ENCODE results near the gene HBG1. TPM values are rescaled to one million over a fixed set of nuclear protein-coding genes. Genes with fewer than 3 reads are reported as not detected.

HBG1 gene
- total RNA-seq, 1 donor from 2014 or later: 5.3 TPM

Other genes starting within 250 kb of the HBG1 start
- gene OR52J3, start 203.3 kb downstream of the HBG1 start, total RNA-seq: not detected
- gene OR52E2, start 190.2 kb downstream of the HBG1 start, total RNA-seq: not detected
- gene OR52E1, start 180.3 kb downstream of the HBG1 start, total RNA-seq: not detected
- not detected for gene OR52A5, start 111.5 kb downstream of the HBG1 start, total RNA-seq
- not detected for gene OR52A1, start 95.1 kb downstream of the HBG1 start, total RNA-seq
- gene OR51V1, start 49.2 kb downstream of the HBG1 start, total RNA-seq: not detected
- gene HBB, start 22.8 kb downstream of the HBG1 start, total RNA-seq: 16,523 TPM
- gene HBD, start 15.4 kb downstream of the HBG1 start, total RNA-seq: 38.4 TPM
- gene HBG2, start 4.9 kb upstream of the HBG1 start, total RNA-seq: 6.1 TPM
- not detected for gene HBE1, start 20.1 kb upstream of the HBG1 start, total RNA-seq
- 0.40 TPM for gene OR51B4, start 52.1 kb upstream of the HBG1 start, total RNA-seq
- 0.40 TPM for gene OR51B2, start 74.4 kb upstream of the HBG1 start, total RNA-seq
- 1.4 TPM for gene OR51B5, start 93.7 kb upstream of the HBG1 start, total RNA-seq
- not detected for gene OR51B6, start 101.7 kb upstream of the HBG1 start, total RNA-seq
- gene OR51M1, start 134.0 kb upstream of the HBG1 start, total RNA-seq: not detected
- gene OR51Q1, start 172.3 kb upstream of the HBG1 start, total RNA-seq: not detected
- gene OR51I1, start 191.7 kb upstream of the HBG1 start, total RNA-seq: not detected
- gene OR51I2, start 199.5 kb upstream of the HBG1 start, total RNA-seq: not detected
- gene OR52D1, start 238.8 kb upstream of the HBG1 start, total RNA-seq: not detected